IMR-90 (cell line): Measurements from ENCODE around the gene ARHGEF38. TPM values are rescaled to one million over a fixed set of nuclear protein-coding genes. Genes with fewer than 3 reads are reported as not detected.

ENCODE experiments used
- ATAC-seq: fragments of 200-7000 bp; cut with Tn5 transposase; 2 replicates; pipeline ENCODE4 v1.9.1; 2020; ENCODE audit warnings: low read depth, mild to moderate bottlenecking, moderate library complexity
- BruUV-seq: library from RNA; stranded (reverse); fragments of 400-500 nt; replicated peaks from 2 replicates; lab custom pipeline; 2021; lab: Mats Ljungman, UMichigan
- CTCF ChIA-PET: fragments of 300-600 bp; formaldehyde crosslinking; extraction: SDS; loops from one replicate; lab custom pipeline; 2021; ENCODE audit warnings: antibody characterized with exemption; lab: Yijun Ruan, JAX
- POLR2A ChIA-PET: fragments of 300-600 bp; sonication (Branson Sonifier 250); formaldehyde crosslinking; loops from one replicate; lab custom pipeline; 2022; ENCODE audit warnings: antibody characterized with exemption; ENCODE audit not compliant: unreplicated experiment; lab: Charles Lee
- DNase-seq: peaks from one replicate; pipeline ENCODE4 v3.0.0; 2013
- H2AFZ ChIP-seq: replicated peaks from 2 replicates; pipeline ENCODE3; 2013; ENCODE audit warnings: low read length, mild to moderate bottlenecking; ENCODE audit not compliant: poor library complexity
- H2AK5ac ChIP-seq: 2 replicates; pipeline ENCODE4 v1.6.1; 2013; ENCODE audit warnings: low read depth, low read length, inconsistent platforms
- H2AK9ac ChIP-seq: replicated peaks from 2 replicates; pipeline ENCODE3; 2013; ENCODE audit warnings: mild to moderate bottlenecking, low read depth, low read length, moderate library complexity; ENCODE audit not compliant: poor library complexity
- H2BK120ac ChIP-seq: 2 replicates; pipeline ENCODE4 v1.6.1; 2013; ENCODE audit warnings: low read depth, low read length, inconsistent platforms
- H2BK15ac ChIP-seq: 3 replicates; pipeline ENCODE4 v1.6.1; 2013; ENCODE audit warnings: low read depth, low read length, inconsistent platforms
- H2BK20ac ChIP-seq: 2 replicates; pipeline ENCODE4 v1.6.1; 2013; ENCODE audit warnings: low read depth, mild to moderate bottlenecking, inconsistent platforms, low read length, moderate library complexity
- H2BK5ac ChIP-seq: 2 replicates; pipeline ENCODE4 v1.6.1; 2013; ENCODE audit warnings: mild to moderate bottlenecking, low read depth, low read length, inconsistent platforms; ENCODE audit not compliant: poor library complexity, severe bottlenecking
- H3K14ac ChIP-seq: replicated peaks from 2 replicates; pipeline ENCODE4 v1.6.1; 2013; ENCODE audit warnings: low read depth, low read length, inconsistent platforms
- H3K18ac ChIP-seq: 2 replicates; pipeline ENCODE4 v1.6.1; 2013; ENCODE audit warnings: low read depth, low read length, control low read depth
- H3K23ac ChIP-seq: 2 replicates; pipeline ENCODE4 v1.6.1; 2013; ENCODE audit warnings: low read depth, low read length, inconsistent platforms
- H3K27ac ChIP-seq: 2 replicates; pipeline ENCODE4 v1.5.1; 2013; ENCODE audit warnings: mild to moderate bottlenecking, control low read depth, low read length; ENCODE audit not compliant: insufficient read depth
- H3K27me3 ChIP-seq: 2 replicates; pipeline ENCODE4 v1.6.1; 2013; ENCODE audit warnings: low read length; ENCODE audit not compliant: control insufficient read depth, insufficient read depth
- H3K36me3 ChIP-seq: 2 replicates; pipeline ENCODE4 v1.6.1; 2013; ENCODE audit warnings: low read length, mixed read lengths; ENCODE audit not compliant: control insufficient read depth, insufficient read depth
- H3K4ac ChIP-seq: 2 replicates; pipeline ENCODE4 v1.6.1; 2013; ENCODE audit warnings: low read depth, low read length, inconsistent platforms
- H3K4me1 ChIP-seq: 2 replicates; pipeline ENCODE4 v1.6.1; 2013; ENCODE audit warnings: low read length, mixed read lengths; ENCODE audit not compliant: control insufficient read depth, insufficient read depth
- H3K4me2 ChIP-seq: 2 replicates; pipeline ENCODE4 v1.6.1; 2013; ENCODE audit warnings: low read depth, mild to moderate bottlenecking, control low read depth, low read length, moderate library complexity
- H3K4me3 ChIP-seq: 2 replicates; pipeline ENCODE4 v1.5.1; 2013; ENCODE audit warnings: low read depth, mild to moderate bottlenecking, control low read depth, low read length, moderate library complexity; ENCODE audit not compliant: insufficient read depth
- H3K56ac ChIP-seq: 2 replicates; pipeline ENCODE4 v1.6.1; 2013; ENCODE audit warnings: low read length, inconsistent platforms; ENCODE audit not compliant: insufficient read depth; ENCODE audit errors: extremely low read depth
- H3K79me1 ChIP-seq, 2 experiments: 2 replicates each; pipeline ENCODE4 v1.6.1; 2013; ENCODE audit warnings: low read length in 2 of 2, inconsistent platforms in 1 of 2, low read depth in 1 of 2
- H3K9ac ChIP-seq: 2 replicates; pipeline ENCODE4 v1.6.1; 2013; ENCODE audit warnings: low read depth, low read length, control low read depth
- H3K9me1 ChIP-seq: 2 replicates; pipeline ENCODE4 v1.6.1; 2013; ENCODE audit warnings: low read length, inconsistent platforms; ENCODE audit not compliant: insufficient read depth
- H3K9me3 ChIP-seq: 2 replicates; pipeline ENCODE4 v1.6.1; 2013; ENCODE audit warnings: low read length; ENCODE audit not compliant: control insufficient read depth, insufficient read depth
- H4K20me1 ChIP-seq: 2 replicates; pipeline ENCODE4 v1.6.1; 2013; ENCODE audit warnings: low read length, inconsistent platforms; ENCODE audit not compliant: insufficient read depth
- H4K5ac ChIP-seq: 2 replicates; pipeline ENCODE4 v1.6.1; 2013; ENCODE audit warnings: mild to moderate bottlenecking, low read depth, low read length, control low read depth
- H4K8ac ChIP-seq, 2 experiments: 2 replicates each; pipeline ENCODE4 v1.6.1; 2013; ENCODE audit warnings: low read depth in 2 of 2, low read length in 2 of 2, control low read depth in 1 of 2, inconsistent platforms in 1 of 2
- H4K91ac ChIP-seq: 2 replicates; pipeline ENCODE4 v1.6.1; 2013; ENCODE audit warnings: low read depth, low read length, inconsistent platforms; ENCODE audit not compliant: insufficient read depth
- BHLHE40 ChIP-seq: fragments of 150-350 bp; IDR thresholded peaks from 2 replicates; pipeline ENCODE4 v1.6.1; 2016; ENCODE audit warnings: mild to moderate bottlenecking, low read depth, low read length
- CEBPB ChIP-seq: IDR thresholded peaks from 2 replicates; pipeline ENCODE4 v1.6.1; 2012; ENCODE audit warnings: low read depth, low read length, improper control_type of control experiment
- MAFK ChIP-seq: IDR thresholded peaks from 2 replicates; pipeline ENCODE4 v1.6.1; 2012; ENCODE audit warnings: low read depth, low read length, improper control_type of control experiment
- MAZ ChIP-seq: IDR thresholded peaks from 2 replicates; pipeline ENCODE4 v1.6.1; 2012; ENCODE audit warnings: low read depth, mild to moderate bottlenecking, low read length, improper control_type of control experiment, moderate library complexity, borderline replicate concordance
- MXI1 ChIP-seq: IDR thresholded peaks from 2 replicates; pipeline ENCODE4 v1.6.1; 2012; ENCODE audit warnings: low read depth, mild to moderate bottlenecking, low read length, moderate library complexity, borderline replicate concordance
- NFE2L2 ChIP-seq: fragments of 150-350 bp; IDR thresholded peaks from 2 replicates; pipeline ENCODE4 v1.6.1; 2016; ENCODE audit warnings: low read depth, mild to moderate bottlenecking, low read length
- WGBS, 2 experiments: methylation state at CpG; one replicate each; pipeline versions ENCODE4 v1.1.5 to v1.1.7; 2013; ENCODE audit warnings: missing lambda C conversion rate in 2 of 2; ENCODE audit not compliant: insufficient read length in 1 of 2; ENCODE audit errors: extremely low coverage in 2 of 2; 5-methylcytosine and 5-hydroxymethylcytosine counted together
- dilution Hi-C: fragments of 300-500 bp; cut with HindIII; formaldehyde crosslinking; loops from one replicate; pipeline ENCODE4 v1.14.3; 2018; ENCODE audit warnings: low sequenced_read_pairs; ENCODE audit not compliant: unreplicated experiment
- in situ Hi-C: fragments of 300-500 bp; cut with MboI; formaldehyde crosslinking; loops from 3 replicates; pipeline ENCODE4 v1.14.3; 2019; ENCODE audit warnings: low sequenced_read_pairs, inconsistent platforms, mixed read lengths
- intact Hi-C: fragments of 100-400 bp; cut with micrococcal nuclease; formaldehyde crosslinking; loops from 2 replicates; pipeline ENCODE4 v1.10.0; 2022
- polyA plus RNA-seq, 3 experiments: library from polyadenylated mRNA; depleted of rRNA; stranded (reverse); fragments of >200 nt; gene quantifications; 2 replicates each; pipeline ENCODE4 v1.2.3, GENCODE V29; 2012; ENCODE audit warnings: low replicate concordance in 1 of 3
- total RNA-seq: library from RNA; depleted of rRNA; stranded (reverse); fragments of >200 nt; gene quantifications from 2 replicates; pipeline ENCODE4 v1.2.3, GENCODE V29; 2012

Gene ARHGEF38
- total and polyA plus RNA-seq, 2 of the 4 experiments (the other 2 are of a cell fraction): not detected

GRCh38 chr4:105598787-105599186 is 46.4 kb downstream of the ARHGEF38 start:
- H2AK5ac ChIP-seq: no peak overlapping the region
- H3K9me3 ChIP-seq: no peaks in the 10 kb centered on the region
- TF ChIP-seq NFE2L2 (no peak), MAFK (no peak), MXI1 (no peak), MAZ (no peak), CEBPB (no peak), BHLHE40 (no peak)
- no peak overlapping the region for H2AK9ac ChIP-seq
- H3K4me3 ChIP-seq: no peak overlapping the region
- DNase-seq (no peak), ATAC-seq (no peak)
- no peak overlapping the region for H4K91ac ChIP-seq
- H2BK120ac ChIP-seq: no peak overlapping the region
- in situ Hi-C loops (no loop called here), dilution Hi-C loops (no loop called here), intact Hi-C loops (no loop called here)
- no peak overlapping the region for H3K4me2 ChIP-seq
- no peak overlapping the region for H2BK5ac ChIP-seq
- H4K8ac ChIP-seq: no peak overlapping the region
- H3K27ac ChIP-seq: no peak overlapping the region
- H3K9ac ChIP-seq: no peak overlapping the region
- no peak overlapping the region for H3K14ac ChIP-seq
- no peak overlapping the region for H2BK20ac ChIP-seq
- BruUV-seq: no TSS peak
- no peak overlapping the region for H2BK15ac ChIP-seq
- H4K20me1 ChIP-seq: no peaks in the 10 kb centered on the region
- no peaks in the 10 kb centered on the region for H3K9me1 ChIP-seq
- H3K4me1 ChIP-seq: no peaks in the 10 kb centered on the region
- no CpG with 5 or more reads among the region's 1 CpG for WGBS, 2 experiments
- no peaks in the 10 kb centered on the region for H3K79me1 ChIP-seq
- no peak overlapping the region for H4K5ac ChIP-seq
- ChIA-PET CTCF (no interaction called here), POLR2A (no interaction called here)
- no peak overlapping the region for H3K18ac ChIP-seq
- no peak overlapping the region for H3K56ac ChIP-seq
- H3K36me3 ChIP-seq: no peaks in the 10 kb centered on the region
- no peaks in the 10 kb centered on the region; the same call in 1 of the 2 replicates for H3K27me3 ChIP-seq
- no peak overlapping the region for H2AFZ ChIP-seq
- H3K23ac ChIP-seq: no peak overlapping the region
- H3K4ac ChIP-seq: no peak overlapping the region
